ENCODE measurements around the gene TRIO.

Gene TRIO

GRCh38 chr5:14341571-14342230 is 198.6 kb downstream of the TRIO start:
- FAIRE-seq (no peak), DNase-seq (ENCODE audit: insufficient read length, low spot score) (no peak)
- TF ChIP-seq POLR2A (IDR thresholded peaks at IDR 0.05; ENCODE audit: low read depth, low read length) = no peak

- FAIRE-seq = no peak
- DNase-seq (ENCODE audit: insufficient read length, low spot score) = no peak
- no peak for TF ChIP-seq POLR2A (IDR thresholded peaks at IDR 0.05; ENCODE audit: low read depth, low read length)
These were observed 199.2 kb downstream of the TRIO start for GRCh38 chr5:14342306-14342705.

GRCh38 chr5:14343376-14343775 is 200.2 kb downstream of the TRIO start:
- no peak for DNase-seq (ENCODE audit: insufficient read length, low spot score)
- TF ChIP-seq POLR2A (IDR thresholded peaks at IDR 0.05; ENCODE audit: low read depth, low read length) = no peak
- no peak for FAIRE-seq

- no peak for FAIRE-seq
- no peak for TF ChIP-seq POLR2A (IDR thresholded peaks at IDR 0.05; ENCODE audit: low read depth, low read length)
- no peak for DNase-seq (ENCODE audit: insufficient read length, low spot score)
These were observed 204.4 kb downstream of the TRIO start for GRCh38 chr5:14347522-14347921.

- no peak for DNase-seq (ENCODE audit: insufficient read length, low spot score)
- FAIRE-seq = no peak
- TF ChIP-seq POLR2A (IDR thresholded peaks at IDR 0.05; ENCODE audit: low read depth, low read length) = no peak
These were observed 205.0 kb downstream of the TRIO start for GRCh38 chr5:14348142-14348541.

- TF ChIP-seq POLR2A (IDR thresholded peaks at IDR 0.05; ENCODE audit: low read depth, low read length) = no peak
- FAIRE-seq = no peak
These were observed 205.9 kb downstream of the TRIO start for GRCh38 chr5:14349029-14349428.

GRCh38 chr5:14351086-14351661 is 208.0 kb downstream of the TRIO start:
- no peak for FAIRE-seq
- no peak for DNase-seq (ENCODE audit: insufficient read length, low spot score)
- no peak for TF ChIP-seq POLR2A (IDR thresholded peaks at IDR 0.05; ENCODE audit: low read depth, low read length)

More at GRCh38 chr5:14349029-14349428, 205.9 kb downstream of the TRIO start:
- no peak for DNase-seq (ENCODE audit: insufficient read length, low spot score)

- no peak for FAIRE-seq
- peak; percentile 77 for DNase-seq (ENCODE audit: insufficient read length, low spot score)
- TF ChIP-seq POLR2A (IDR thresholded peaks at IDR 0.05; ENCODE audit: low read depth, low read length) = no peak
These were observed 208.9 kb downstream of the TRIO start for GRCh38 chr5:14351845-14352712.

- DNase-seq (ENCODE audit: insufficient read length, low spot score) (no peak), FAIRE-seq (no peak)
- TF ChIP-seq POLR2A (IDR thresholded peaks at IDR 0.05; ENCODE audit: low read depth, low read length) = no peak
These were observed 210.8 kb downstream of the TRIO start for GRCh38 chr5:14353726-14354474.

GRCh38 chr5:14355391-14355790 is 212.2 kb downstream of the TRIO start:
- TF ChIP-seq POLR2A (IDR thresholded peaks at IDR 0.05; ENCODE audit: low read depth, low read length) = no peak
- FAIRE-seq (no peak), DNase-seq (ENCODE audit: insufficient read length, low spot score) (no peak)

GRCh38 chr5:14356305-14356704 is 213.2 kb downstream of the TRIO start:
- no peak for DNase-seq (ENCODE audit: insufficient read length, low spot score)
- no peak for FAIRE-seq
- no peak for TF ChIP-seq POLR2A (IDR thresholded peaks at IDR 0.05; ENCODE audit: low read depth, low read length)

- FAIRE-seq = no peak
- DNase-seq (ENCODE audit: insufficient read length, low spot score) = no peak
- TF ChIP-seq POLR2A (IDR thresholded peaks at IDR 0.05; ENCODE audit: low read depth, low read length) = no peak
These were observed 214.3 kb downstream of the TRIO start for GRCh38 chr5:14357441-14357840.

- no peak for TF ChIP-seq POLR2A (IDR thresholded peaks at IDR 0.05; ENCODE audit: low read depth, low read length)
- no peak for DNase-seq (ENCODE audit: insufficient read length, low spot score)
- FAIRE-seq = no peak
These were observed 214.7 kb downstream of the TRIO start for GRCh38 chr5:14357851-14358250.

- no peak for FAIRE-seq
These were observed 215.4 kb downstream of the TRIO start for GRCh38 chr5:14358536-14358935.

More at GRCh38 chr5:14358536-14358935, 215.4 kb downstream of the TRIO start:
- no peak for TF ChIP-seq POLR2A (IDR thresholded peaks at IDR 0.05; ENCODE audit: low read depth, low read length)
- no peak for DNase-seq (ENCODE audit: insufficient read length, low spot score)
